CD4-positive, CD25-positive, alpha-beta regulatory T cell (primary cell): ENCODE data around the gene OFD1. TPM values are rescaled to one million over a fixed set of nuclear protein-coding genes. Genes with fewer than 3 reads are reported as not detected.

Source experiments
- ATAC-seq, 2 donors: fragments of 150-1000 bp; cut with Tn5 transposase; one replicate each; pipeline ENCODE4 v1.10.0; 2021; ENCODE audit warnings: low read depth in 2 of 2, moderate number of reproducible peaks in 2 of 2, moderate library complexity in 1 of 2
- DNase-seq, 3 donors: peaks; one replicate each; pipeline versions ENCODE4 v3.0.0 to v3.0.0-alpha.2; 2012 to 2022; ENCODE audit warnings: mixed read lengths in 1 of 3
- H3K27ac ChIP-seq: one replicate; pipeline ENCODE4 v1.7.0; 2013; ENCODE audit warnings: mild to moderate bottlenecking, low read length; ENCODE audit not compliant: insufficient read depth, poor library complexity, severe bottlenecking
- H3K27me3 ChIP-seq: one replicate; pipeline ENCODE4 v1.7.0; 2013; ENCODE audit warnings: low read length; ENCODE audit not compliant: control insufficient read depth, insufficient read depth
- H3K36me3 ChIP-seq: one replicate; pipeline ENCODE4 v1.7.0; 2013; ENCODE audit warnings: mild to moderate bottlenecking, low read length, moderate library complexity; ENCODE audit not compliant: control insufficient read depth, insufficient read depth
- H3K4me1 ChIP-seq: 2 replicates; pipeline ENCODE4 v1.7.0; 2013; ENCODE audit warnings: mild to moderate bottlenecking, low read length; ENCODE audit not compliant: insufficient read depth, control insufficient read depth, poor library complexity, severe bottlenecking
- H3K4me3 ChIP-seq: one replicate; pipeline ENCODE4 v1.7.0; 2013; ENCODE audit warnings: low read depth, mild to moderate bottlenecking, low read length, moderate library complexity
- H3K9me3 ChIP-seq, 2 experiments: 1 replicate in 1 of 2; 2 replicates in 1 of 2; pipeline ENCODE4 v1.7.0; 2013; ENCODE audit warnings: low read length in 2 of 2, mild to moderate bottlenecking in 1 of 2, moderate library complexity in 1 of 2; ENCODE audit not compliant: control insufficient read depth in 2 of 2
- H3K27ac Mint-ChIP-seq, 3 donors: one replicate each; pipeline ENCODE4 v1.8.0; 2020 to 2022; ENCODE audit warnings: mild to moderate bottlenecking in 3 of 3, mixed read lengths in 3 of 3, moderate library complexity in 2 of 3
- H3K27me3 Mint-ChIP-seq: one replicate; pipeline ENCODE4 v1.8.0; 2022; ENCODE audit warnings: mild to moderate bottlenecking, mixed read lengths
- H3K36me3 Mint-ChIP-seq: one replicate; pipeline ENCODE4 v1.8.0; 2020; ENCODE audit warnings: mixed read lengths
- H3K4me1 Mint-ChIP-seq, 4 donors: one replicate each; pipeline ENCODE4 v1.8.0; 2020 to 2022; ENCODE audit warnings: mixed read lengths in 4 of 4, mild to moderate bottlenecking in 1 of 4
- H3K4me3 Mint-ChIP-seq, 4 donors: one replicate each; pipeline ENCODE4 v1.8.0; 2020 to 2022; ENCODE audit warnings: mild to moderate bottlenecking in 4 of 4, mixed read lengths in 4 of 4, moderate library complexity in 3 of 4
- H3K9me3 Mint-ChIP-seq, 7 donors: one replicate each; pipeline ENCODE4 v1.8.0; 2020 to 2022; ENCODE audit warnings: mixed read lengths in 7 of 7, mild to moderate bottlenecking in 3 of 7, moderate library complexity in 2 of 7
- polyA plus RNA-seq, 4 donors: library from polyadenylated mRNA; unstranded; fragments of 300-500 nt; fragmentation: Illumina TruSeq; gene quantifications; one replicate each; pipeline ENCODE4 v1.2.3, GENCODE V29; 2021
- total RNA-seq: library from RNA; stranded (reverse); gene quantifications from one replicate; pipeline ENCODE4 v1.2.3, GENCODE V29; 2022

Gene OFD1
- total and polyA plus RNA-seq, 5 donors from 2014 or later: 26.9 to 79.9 (median 34.5) TPM

GRCh38 chrX:13754765-13755164 is 20.2 kb downstream of the OFD1 start:
- H3K4me3 Mint-ChIP-seq: no peak overlapping the region
- no peaks in the 10 kb centered on the region for H3K9me3 ChIP-seq
- no peak overlapping the region for H3K27ac ChIP-seq
- no peaks in the 10 kb centered on the region for H3K27me3 Mint-ChIP-seq
- no peaks in the 10 kb centered on the region for H3K9me3 Mint-ChIP-seq
- H3K36me3 Mint-ChIP-seq: peaks cover 36% of the 10 kb centered on the region
- peak overlapping the region in 1 of 3 donors; percentile 51 for H3K27ac Mint-ChIP-seq
- peaks cover 15% of the 10 kb centered on the region for H3K4me1 ChIP-seq
- H3K4me1 Mint-ChIP-seq: peaks cover 12 to 35% (median 21%) of the 10 kb centered on the region in 4 donors
- ATAC-seq: no peak
- H3K4me3 ChIP-seq: no peak overlapping the region
- peaks cover 54% of the 10 kb centered on the region for H3K36me3 ChIP-seq
- DNase-seq: no peak
- H3K27me3 ChIP-seq: no peaks in the 10 kb centered on the region

GRCh38 chrX:13755254-13755653 is 20.7 kb downstream of the OFD1 start:
- H3K4me1 ChIP-seq: peaks cover 15% of the 10 kb centered on the region
- peaks cover 56% of the 10 kb centered on the region for H3K36me3 ChIP-seq
- H3K27ac ChIP-seq: peak overlapping the region; percentile 14
- peak overlapping the region; percentile 41 for H3K4me3 ChIP-seq
- peaks cover 37% of the 10 kb centered on the region for H3K36me3 Mint-ChIP-seq
- peak overlapping the region in 2 of 3 donors; percentile 51 to 53 for H3K27ac Mint-ChIP-seq
- H3K9me3 ChIP-seq: no peaks in the 10 kb centered on the region
- no peaks in the 10 kb centered on the region for H3K27me3 Mint-ChIP-seq
- H3K9me3 Mint-ChIP-seq: no peaks in the 10 kb centered on the region
- H3K4me1 Mint-ChIP-seq: peaks cover 10 to 32% (median 18%) of the 10 kb centered on the region in 4 donors
- H3K27me3 ChIP-seq: no peaks in the 10 kb centered on the region
- peak in 2 of 3 donors; percentile 19 to 70 for DNase-seq
- no peak overlapping the region for H3K4me3 Mint-ChIP-seq
- ATAC-seq: peak; percentile 52 to 72

- Histone ChIP-seq H3K36me3 (peaks cover 65% of the 10 kb centered on the region), H3K4me1 (peaks cover 10% of the 10 kb centered on the region), H3K9me3 (no peaks in the 10 kb centered on the region), H3K27me3 (no peaks in the 10 kb centered on the region), H3K4me3 (no peak overlapping the region), H3K27ac (no peak overlapping the region)
- no peak for ATAC-seq
- no peaks in the 10 kb centered on the region for H3K27me3 Mint-ChIP-seq
- H3K4me3 Mint-ChIP-seq: no peak overlapping the region
- H3K9me3 Mint-ChIP-seq: no peaks in the 10 kb centered on the region
- peaks cover 41% of the 10 kb centered on the region for H3K36me3 Mint-ChIP-seq
- peak overlapping the region in 1 of 3 donors; percentile 26 for H3K27ac Mint-ChIP-seq
- peaks cover 11 to 29% (median 15%) of the 10 kb centered on the region in 4 donors for H3K4me1 Mint-ChIP-seq
- DNase-seq: no peak
Observed at GRCh38 chrX:13756381-13756780, 21.8 kb downstream of the OFD1 start.

GRCh38 chrX:13759152-13759718 is 24.7 kb downstream of the OFD1 start:
- Histone ChIP-seq H3K27me3 (no peaks in the 10 kb centered on the region), H3K9me3 (no peaks in the 10 kb centered on the region), H3K36me3 (peaks cover 74% of the 10 kb centered on the region), H3K27ac (no peak overlapping the region), H3K4me1 (peaks cover 10% of the 10 kb centered on the region), H3K4me3 (no peak overlapping the region)
- no peak for ATAC-seq
- H3K4me1 Mint-ChIP-seq: peaks cover 5 to 20% (median 7%) of the 10 kb centered on the region in 4 donors
- no peak overlapping the region for H3K4me3 Mint-ChIP-seq
- no peaks in the 10 kb centered on the region for H3K27me3 Mint-ChIP-seq
- DNase-seq: no peak
- no peaks in the 10 kb centered on the region for H3K9me3 Mint-ChIP-seq
- H3K27ac Mint-ChIP-seq: no peak overlapping the region
- peaks cover 30% of the 10 kb centered on the region for H3K36me3 Mint-ChIP-seq

- no peak for DNase-seq
- H3K4me3 ChIP-seq: no peak overlapping the region
- H3K9me3 Mint-ChIP-seq: no peaks in the 10 kb centered on the region
- peaks cover 31% of the 10 kb centered on the region for H3K36me3 Mint-ChIP-seq
- no peaks in the 10 kb centered on the region for H3K27me3 ChIP-seq
- H3K36me3 ChIP-seq: peaks cover 85% of the 10 kb centered on the region
- peaks cover 0 to 12% (median 3%) of the 10 kb centered on the region in 4 donors for H3K4me1 Mint-ChIP-seq
- H3K9me3 ChIP-seq: no peaks in the 10 kb centered on the region
- H3K27ac ChIP-seq: no peak overlapping the region
- no peaks in the 10 kb centered on the region for H3K27me3 Mint-ChIP-seq
- no peak for ATAC-seq
- no peak overlapping the region for H3K4me3 Mint-ChIP-seq
- H3K4me1 ChIP-seq: peaks cover 2% of the 10 kb centered on the region
- no peak overlapping the region for H3K27ac Mint-ChIP-seq
Observed at GRCh38 chrX:13760426-13760825, 25.9 kb downstream of the OFD1 start.

GRCh38 chrX:13761606-13762414 is 27.3 kb downstream of the OFD1 start:
- Histone ChIP-seq H3K27ac (no peak overlapping the region), H3K4me1 (no peaks in the 10 kb centered on the region), H3K4me3 (no peak overlapping the region), H3K36me3 (peaks cover 94% of the 10 kb centered on the region), H3K27me3 (no peaks in the 10 kb centered on the region), H3K9me3 (no peaks in the 10 kb centered on the region)
- Mint-ChIP-seq H3K27me3 (no peaks in the 10 kb centered on the region), H3K4me3 (no peak overlapping the region), H3K4me1 (peaks cover 0 to 11% (median 1%) of the 10 kb centered on the region in 4 donors), H3K36me3 (peaks cover 44% of the 10 kb centered on the region), H3K27ac (no peak overlapping the region), H3K9me3 (peaks cover 0 to 2% (median 0%) of the 10 kb centered on the region in 7 donors)
- no peak for DNase-seq
- no peak for ATAC-seq

- peaks cover 88% of the 10 kb centered on the region for H3K36me3 ChIP-seq
- no peak overlapping the region for H3K4me3 Mint-ChIP-seq
- ATAC-seq: no peak
Observed at GRCh38 chrX:13763489-13763888, 28.9 kb downstream of the OFD1 start.

More at GRCh38 chrX:13763489-13763888, 28.9 kb downstream of the OFD1 start:
- H3K9me3 ChIP-seq: no peaks in the 10 kb centered on the region
- DNase-seq: no peak
- no peak overlapping the region for H3K27ac ChIP-seq
- peaks cover 37% of the 10 kb centered on the region for H3K36me3 Mint-ChIP-seq
- H3K27ac Mint-ChIP-seq: no peak overlapping the region
- peaks cover 0 to 8% (median 1%) of the 10 kb centered on the region in 4 donors for H3K4me1 Mint-ChIP-seq
- H3K27me3 ChIP-seq: no peaks in the 10 kb centered on the region
- peaks cover 0 to 2% (median 0%) of the 10 kb centered on the region in 7 donors for H3K9me3 Mint-ChIP-seq
- H3K4me1 ChIP-seq: no peaks in the 10 kb centered on the region
- no peaks in the 10 kb centered on the region for H3K27me3 Mint-ChIP-seq
- no peak overlapping the region for H3K4me3 ChIP-seq
